OCI-LY1 (cell line): ENCODE results near the gene OPTC.

ENCODE experiments used
- EZH2 ChIP-seq: fragments of 200-600 bp; sonication (generic), shearing (Covaris generic); IDR thresholded peaks from 2 replicates; pipeline ENCODE4 v1.8.0; 2017; ENCODE audit warnings: borderline replicate concordance, mixed run types, mild to moderate bottlenecking, antibody characterized with exemption, low read length, moderate library complexity, mixed read lengths
- TF ChIP-seq, protein P1 (sequence below): fragments of 200-600 bp; sonication (generic), shearing (Covaris generic); IDR thresholded peaks from 2 replicates; pipeline ENCODE4 v1.5.1; 2017; ENCODE audit warnings: mild to moderate bottlenecking, antibody characterized with exemption, low read length, moderate library complexity, mixed read lengths

DNA sequence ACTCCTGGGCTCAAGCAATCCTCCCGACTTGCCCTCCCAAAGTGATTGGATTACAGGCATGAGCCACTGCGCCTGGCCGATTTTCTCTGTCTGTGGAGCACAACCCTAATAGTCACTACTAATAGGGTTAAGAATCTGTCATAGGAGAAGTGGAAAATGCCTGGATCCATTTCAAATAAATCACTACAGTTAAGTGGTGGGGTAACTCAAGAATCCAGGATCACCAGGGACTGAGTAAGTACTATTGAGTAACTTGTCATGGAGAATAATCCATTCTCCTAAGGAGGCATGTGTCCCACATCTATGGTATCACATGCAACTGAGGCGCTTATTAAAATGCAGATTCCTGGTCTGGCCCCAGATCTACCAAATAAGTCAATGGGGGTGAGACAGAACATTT is 53.2 kb downstream of the OPTC start:
- TF ChIP-seq, protein P1, sequence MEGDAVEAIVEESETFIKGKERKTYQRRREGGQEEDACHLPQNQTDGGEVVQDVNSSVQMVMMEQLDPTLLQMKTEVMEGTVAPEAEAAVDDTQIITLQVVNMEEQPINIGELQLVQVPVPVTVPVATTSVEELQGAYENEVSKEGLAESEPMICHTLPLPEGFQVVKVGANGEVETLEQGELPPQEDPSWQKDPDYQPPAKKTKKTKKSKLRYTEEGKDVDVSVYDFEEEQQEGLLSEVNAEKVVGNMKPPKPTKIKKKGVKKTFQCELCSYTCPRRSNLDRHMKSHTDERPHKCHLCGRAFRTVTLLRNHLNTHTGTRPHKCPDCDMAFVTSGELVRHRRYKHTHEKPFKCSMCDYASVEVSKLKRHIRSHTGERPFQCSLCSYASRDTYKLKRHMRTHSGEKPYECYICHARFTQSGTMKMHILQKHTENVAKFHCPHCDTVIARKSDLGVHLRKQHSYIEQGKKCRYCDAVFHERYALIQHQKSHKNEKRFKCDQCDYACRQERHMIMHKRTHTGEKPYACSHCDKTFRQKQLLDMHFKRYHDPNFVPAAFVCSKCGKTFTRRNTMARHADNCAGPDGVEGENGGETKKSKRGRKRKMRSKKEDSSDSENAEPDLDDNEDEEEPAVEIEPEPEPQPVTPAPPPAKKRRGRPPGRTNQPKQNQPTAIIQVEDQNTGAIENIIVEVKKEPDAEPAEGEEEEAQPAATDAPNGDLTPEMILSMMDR: no peak
- TF ChIP-seq EZH2: no peak
